GM15510 (cell line): ENCODE measurements around the gene MRPL12.
A peak's percentile ranks its signal among the peaks of the same experiment; 100 is the strongest.

Experiments
- POLR2A ChIP-seq: IDR thresholded peaks from 3 replicates; pipeline ENCODE4 v1.6.1; 2011; ENCODE audit warnings: borderline replicate concordance; ENCODE audit not compliant: insufficient read length; ENCODE audit errors: extremely low read depth

The MRPL12 gene

GRCh38 chr17:81676906-81677305 is 26.3 kb upstream of the MRPL12 start:
- TF ChIP-seq POLR2A: no peak

GRCh38 chr17:81680150-81680549 is 23.0 kb upstream of the MRPL12 start:
- no peak for TF ChIP-seq POLR2A

- no peak for TF ChIP-seq POLR2A
These were observed 21.5 kb upstream of the MRPL12 start for GRCh38 chr17:81681672-81682071.

- no peak for TF ChIP-seq POLR2A
These were observed 20.5 kb upstream of the MRPL12 start for GRCh38 chr17:81682565-81683207.

GRCh38 chr17:81683208-81683583 is 20.0 kb upstream of the MRPL12 start:
- TF ChIP-seq POLR2A: no peak

GRCh38 chr17:81683584-81684441 is 19.4 kb upstream of the MRPL12 start, which contains the start of the genes ARL16 and HGS:
Gene ARL16 (minus strand): TSS chr17:81683797. CDS start chr17:81683753, 44 bp downstream.
Gene HGS (plus strand): TSS chr17:81684011. CDS start chr17:81684067, 56 bp downstream.
- peak; percentile 72 for TF ChIP-seq POLR2A

- no peak for TF ChIP-seq POLR2A
These were observed 18.7 kb upstream of the MRPL12 start for GRCh38 chr17:81684442-81684911.

- TF ChIP-seq POLR2A: no peak
These were observed 18.1 kb upstream of the MRPL12 start for GRCh38 chr17:81685108-81685507.

- TF ChIP-seq POLR2A: no peak
These were observed 16.6 kb upstream of the MRPL12 start for GRCh38 chr17:81686614-81687013.

GRCh38 chr17:81687770-81688541 is 15.2 kb upstream of the MRPL12 start:
- no peak for TF ChIP-seq POLR2A

GRCh38 chr17:81688616-81689015 is 14.6 kb upstream of the MRPL12 start:
- TF ChIP-seq POLR2A: no peak

GRCh38 chr17:81690066-81690465 is 13.1 kb upstream of the MRPL12 start:
- TF ChIP-seq POLR2A: no peak

- no peak for TF ChIP-seq POLR2A
These were observed 12.6 kb upstream of the MRPL12 start for GRCh38 chr17:81690549-81690948.

- TF ChIP-seq POLR2A: no peak
These were observed 12.0 kb upstream of the MRPL12 start for GRCh38 chr17:81691196-81691595.

GRCh38 chr17:81691608-81692007 is 11.6 kb upstream of the MRPL12 start:
- TF ChIP-seq POLR2A: no peak

- TF ChIP-seq POLR2A: no peak
These were observed 9.5 kb upstream of the MRPL12 start for GRCh38 chr17:81693509-81694210.
